Measurements from ENCODE around the gene MSL3B.

Gene MSL3B

GRCh38 chr2:233844064-233844807, 23.9 kb downstream of the MSL3B start:
- no peak for TF ChIP-seq CTCF (IDR thresholded peaks at IDR 0.05; ENCODE audit: control insufficient read depth, extremely low read depth, insufficient read depth)
- H3K4me3 ChIP-seq (ENCODE audit: low read depth, low read length): no peak overlapping the region

DNA sequence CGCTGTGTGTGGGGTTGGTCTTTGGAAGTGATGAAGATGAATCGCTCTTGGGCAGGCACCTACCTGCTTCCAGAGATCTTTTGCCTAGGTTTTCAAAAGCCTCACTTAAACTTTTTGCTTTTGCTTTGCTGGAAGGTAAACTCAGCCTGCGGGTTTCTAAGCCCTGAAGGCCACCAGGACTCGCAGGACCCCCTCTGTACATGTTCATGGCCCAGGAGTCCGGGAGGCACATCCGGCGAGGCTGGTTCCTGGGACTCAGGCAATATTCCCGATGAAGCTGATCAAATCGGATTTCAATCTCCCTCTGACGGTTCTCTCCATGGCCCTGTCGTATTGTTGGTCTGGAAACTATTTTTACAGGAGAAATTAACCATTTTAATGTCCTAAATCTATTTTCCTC, 27.0 kb downstream of the MSL3B start:
- no peak overlapping the region for H3K4me3 ChIP-seq (ENCODE audit: low read depth, low read length)
- TF ChIP-seq CTCF (IDR thresholded peaks at IDR 0.05; ENCODE audit: control insufficient read depth, extremely low read depth, insufficient read depth): no peak
- DNase-seq (ENCODE audit: low read depth): no peak

More at GRCh38 chr2:233844064-233844807, 23.9 kb downstream of the MSL3B start:
- DNase-seq (ENCODE audit: low read depth): no peak

DNA sequence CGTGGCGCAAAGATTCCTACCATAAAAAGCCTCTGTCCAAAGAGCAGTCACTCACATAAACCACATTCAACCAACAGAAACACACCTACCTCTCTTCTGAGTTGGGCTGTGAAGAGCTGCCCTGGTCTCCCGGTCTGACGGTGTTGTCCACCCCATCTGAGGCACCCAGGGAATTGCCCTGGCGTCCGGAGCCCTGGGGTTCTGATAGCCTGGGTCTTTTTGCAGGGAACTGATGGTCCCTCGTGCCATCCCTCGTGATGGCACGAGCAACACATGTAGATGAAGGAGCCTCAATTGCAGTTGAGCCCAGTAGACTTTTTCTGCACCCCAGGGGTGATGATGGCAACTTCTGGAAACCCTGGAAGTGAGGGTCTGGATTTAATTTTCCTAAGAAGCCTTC, 27.7 kb downstream of the MSL3B start:
- DNase-seq (ENCODE audit: low read depth): no peak
- no peak overlapping the region for H3K4me3 ChIP-seq (ENCODE audit: low read depth, low read length)
- no peak for TF ChIP-seq CTCF (IDR thresholded peaks at IDR 0.05; ENCODE audit: control insufficient read depth, extremely low read depth, insufficient read depth)

DNA sequence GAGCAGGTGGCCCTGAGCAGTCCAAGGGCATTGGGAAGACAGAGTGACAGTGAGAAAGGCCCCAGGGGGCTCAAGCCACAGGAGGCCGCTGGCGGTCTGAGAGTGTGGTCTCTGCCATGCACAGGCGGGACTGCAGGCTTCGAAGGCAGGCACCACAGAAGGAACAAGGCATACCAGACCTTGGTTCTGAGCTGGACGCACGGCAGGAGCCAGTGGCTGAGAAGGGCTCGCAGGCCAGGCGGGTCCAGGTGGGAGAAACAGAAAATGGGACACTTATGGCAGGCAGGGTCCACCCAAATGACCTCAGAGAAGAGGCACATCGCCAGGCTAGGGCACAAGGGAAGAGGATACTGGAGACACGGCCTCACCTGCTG, 28.8 kb downstream of the MSL3B start:
- H3K4me3 ChIP-seq (ENCODE audit: low read depth, low read length): no peak overlapping the region
- TF ChIP-seq CTCF (IDR thresholded peaks at IDR 0.05; ENCODE audit: control insufficient read depth, extremely low read depth, insufficient read depth): no peak
- DNase-seq (ENCODE audit: low read depth): no peak

GRCh38 chr2:233838726-233839446, 29.3 kb downstream of the MSL3B start:
- TF ChIP-seq CTCF (IDR thresholded peaks at IDR 0.05; ENCODE audit: control insufficient read depth, extremely low read depth, insufficient read depth): no peak
- no peak for DNase-seq (ENCODE audit: low read depth)
- no peak overlapping the region for H3K4me3 ChIP-seq (ENCODE audit: low read depth, low read length)

- no peak for TF ChIP-seq CTCF (IDR thresholded peaks at IDR 0.05; ENCODE audit: control insufficient read depth, extremely low read depth, insufficient read depth)
- DNase-seq (ENCODE audit: low read depth): no peak
- no peak overlapping the region for H3K4me3 ChIP-seq (ENCODE audit: low read depth, low read length)
Measured at GRCh38 chr2:233838251-233838650, 29.9 kb downstream of the MSL3B start.
